Measurements from ENCODE around the gene SHROOM1. TPM values are rescaled to one million over a fixed set of nuclear protein-coding genes. Genes with fewer than 3 reads are reported as not detected.

SHROOM1 gene
- total and polyA plus RNA-seq, 8 donors: 5.3 to 264 (median 23.2) TPM

GRCh38 chr5:132772291-132773070 is 58.0 kb downstream of the SHROOM1 start:
- no peaks in the 10 kb centered on the region for H3K36me3 ChIP-seq
- TF ChIP-seq CTCF (IDR thresholded peaks at IDR 0.05) (no peak), EP300 (IDR thresholded peaks at IDR 0.05) (no peak), POLR2AphosphoS5 (IDR thresholded peaks at IDR 0.05) (no peak), POLR2A (IDR thresholded peaks at IDR 0.05) (no peak)
- peak overlapping the region in 3 of 5 donors; percentile 22 to 36 (median 29) for H3K27ac ChIP-seq
- H3K27me3 ChIP-seq: no peaks in the 10 kb centered on the region
- H3K9me3 ChIP-seq: no peaks in the 10 kb centered on the region
- DNase-seq: no peak
- no peak overlapping the region for H3K4me3 ChIP-seq
- intact Hi-C loops (cut with DNase I; ENCODE audit: low total_unique reads): no loop called here
- peaks cover 17 to 73% (median 55%) of the 10 kb centered on the region in 4 donors for H3K4me1 ChIP-seq
- WGBS, 5 donors: 50 to 84% (median 78%) methylated on average over 7 to 8 of the region's 8 CpGs

Small RNA genes lying within 50 kb of the gene (small RNA-seq; reads per million reads assigned to genes)
- 0 reads per million in 4 donors for gene RNA5SP192

Other genes starting within 250 kb of the SHROOM1 start
- under 1 TPM in 1 of 5 donors, not detected in 4; 0.55 TPM for gene IL13, start 172.5 kb downstream of the SHROOM1 start, total RNA-seq
- gene IL13, start 172.5 kb downstream of the SHROOM1 start, polyA plus RNA-seq: not detected
- gene IL4, start 156.7 kb downstream of the SHROOM1 start, total RNA-seq: not detected
- not detected for gene IL4, start 156.7 kb downstream of the SHROOM1 start, polyA plus RNA-seq
- 10 to 100 TPM in 1 of 5 donors, 1 to 10 TPM in 3, under 1 TPM in 1; 0.58 to 19.3 (median 8.5) TPM for gene KIF3A, start 93.1 kb downstream of the SHROOM1 start, total RNA-seq
- gene KIF3A, start 93.1 kb downstream of the SHROOM1 start, polyA plus RNA-seq: 1 to 10 TPM; 1.5 to 3.8 (median 2.1) TPM
- gene CCNI2, start 83.2 kb downstream of the SHROOM1 start, total RNA-seq: 10 to 100 TPM in 2 of 5 donors, under 1 TPM in 1, not detected in 2; 0.92 to 56.7 (median 34.5) TPM
- 1 to 10 TPM in 2 of 3 donors, under 1 TPM in 1; 0.46 to 1.9 (median 1.3) TPM for gene CCNI2, start 83.2 kb downstream of the SHROOM1 start, polyA plus RNA-seq
- 10 to 100 TPM; 18.5 to 47.3 (median 36.2) TPM for gene SEPTIN8, start 53.4 kb downstream of the SHROOM1 start, total RNA-seq
- 10 to 100 TPM; 15.5 to 28.4 (median 27.4) TPM for gene SEPTIN8, start 53.4 kb downstream of the SHROOM1 start, polyA plus RNA-seq
- 10 to 100 TPM in 2 of 5 donors, 1 to 10 TPM in 2, not detected in 1; 6.8 to 91.8 (median 13.2) TPM for gene SOWAHA, start 17.3 kb downstream of the SHROOM1 start, total RNA-seq
- 1 to 10 TPM; 2.4 to 5.7 (median 5.2) TPM for gene SOWAHA, start 17.3 kb downstream of the SHROOM1 start, polyA plus RNA-seq
- 1 to 10 TPM in 2 of 5 donors, not detected in 3; 1.2 to 4.4 TPM for gene GDF9, start 35.8 kb upstream of the SHROOM1 start, total RNA-seq
- gene GDF9, start 35.8 kb upstream of the SHROOM1 start, polyA plus RNA-seq: 1 to 10 TPM in 1 of 3 donors, under 1 TPM in 1, not detected in 1; 0.25 to 1.1 TPM
- 100 to 1,000 TPM in 2 of 5 donors, 10 to 100 TPM in 3; 66.5 to 173 (median 83.4) TPM for gene UQCRQ, start 36.0 kb upstream of the SHROOM1 start, total RNA-seq
- 100 to 1,000 TPM; 470 to 603 (median 499) TPM for gene UQCRQ, start 36.0 kb upstream of the SHROOM1 start, polyA plus RNA-seq
- gene LEAP2, start 43.0 kb upstream of the SHROOM1 start, total RNA-seq: 1 to 10 TPM in 2 of 5 donors, under 1 TPM in 1, not detected in 2; 0.92 to 2.3 (median 1.3) TPM
- gene LEAP2, start 43.0 kb upstream of the SHROOM1 start, polyA plus RNA-seq: 1 to 10 TPM; 1.4 to 2.2 (median 1.4) TPM
- gene AFF4, start 133.0 kb upstream of the SHROOM1 start, total RNA-seq: 100 to 1,000 TPM in 2 of 5 donors, 10 to 100 TPM in 3; 15.9 to 133 (median 99.1) TPM
- 10 to 100 TPM in 1 of 3 donors, 1 to 10 TPM in 2; 7.0 to 18.3 (median 9.4) TPM for gene AFF4, start 133.0 kb upstream of the SHROOM1 start, polyA plus RNA-seq
- gene ZCCHC10, start 195.9 kb upstream of the SHROOM1 start, total RNA-seq: 10 to 100 TPM in 1 of 5 donors, 1 to 10 TPM in 3, under 1 TPM in 1; 0.29 to 16.5 (median 6.4) TPM
- 10 to 100 TPM; 21.3 to 45.1 (median 23.3) TPM for gene ZCCHC10, start 195.9 kb upstream of the SHROOM1 start, polyA plus RNA-seq
- gene HSPA4, start 221.4 kb upstream of the SHROOM1 start, total RNA-seq: 10 to 100 TPM; 21.6 to 79.1 (median 48.8) TPM
- gene HSPA4, start 221.4 kb upstream of the SHROOM1 start, polyA plus RNA-seq: 10 to 100 TPM; 29.3 to 44.5 (median 29.9) TPM

All from stomach (tissue), 9 donors.